A673 (cell line): ENCODE measurements around the gene SYK.

Source experiments
- CTCF ChIP-seq: fragments of 300-800, 200-600 bp; sonication (generic); conservative IDR thresholded peaks from 2 replicates; pipeline ENCODE4 v1.5.1; 2017; ENCODE audit warnings: low read depth, mild to moderate bottlenecking, antibody characterized with exemption, low read length, moderate library complexity, mixed read lengths
- EZH2 ChIP-seq: fragments of 200-600 bp; sonication (generic); IDR thresholded peaks from 2 replicates; pipeline ENCODE4 v1.6.1; 2017; ENCODE audit warnings: borderline replicate concordance, low read depth, mild to moderate bottlenecking, mixed read lengths, antibody characterized with exemption, low read length; ENCODE audit not compliant: poor library complexity, severe bottlenecking

GRCh38 chr9:90874194-90874593, 72.6 kb downstream of the SYK start:
- 0 out of 2 replicates have a peak, but pooled peaks have one; percentile 18 for TF ChIP-seq CTCF
- no peak for TF ChIP-seq EZH2
